DND-41 (cell line): ENCODE results near the gene MKNK1.

Experiments
- ATAC-seq: fragments of 200-7000 bp; cut with Tn5 transposase; 3 replicates; pipeline ENCODE4 v1.9.1; 2021; ENCODE audit warnings: low read depth; ENCODE audit not compliant: insufficient read depth
- DNase-seq: peaks from one replicate; pipeline ENCODE4 v3.0.0-alpha.2; 2020
- H2AFZ ChIP-seq: 2 replicates; pipeline ENCODE4 v1.6.0; 2012; ENCODE audit warnings: low read depth, low read length
- H3K27ac ChIP-seq: 2 replicates; pipeline ENCODE4 v1.5.1; 2012; ENCODE audit warnings: low read length, inconsistent platforms
- H3K27me3 ChIP-seq: fragments of 200-600 bp; sonication (generic); 2 replicates; pipeline ENCODE4 v1.6.0; 2012; ENCODE audit warnings: low read length, mild to moderate bottlenecking, inconsistent platforms; ENCODE audit not compliant: insufficient read depth, poor library complexity
- H3K36me3 ChIP-seq: 2 replicates; pipeline ENCODE4 v1.5.1; 2012; ENCODE audit warnings: low read length, inconsistent platforms; ENCODE audit not compliant: insufficient read depth
- H3K4me1 ChIP-seq: 2 replicates; pipeline ENCODE4 v1.5.1; 2012; ENCODE audit warnings: mild to moderate bottlenecking, low read length; ENCODE audit not compliant: insufficient read depth
- H3K4me2 ChIP-seq: 2 replicates; pipeline ENCODE4 v1.6.0; 2012; ENCODE audit warnings: mild to moderate bottlenecking, moderate library complexity, low read length, inconsistent platforms; ENCODE audit not compliant: insufficient read depth
- H3K4me3 ChIP-seq, 2 experiments: fragments of 200-600 bp in 1 of 2; shearing (Covaris generic) in 1 of 2; 2 replicates each; pipeline ENCODE4 v1.5.1; 2012 to 2016; ENCODE audit warnings: inconsistent platforms in 2 of 2, low read length in 2 of 2, mild to moderate bottlenecking in 2 of 2, low read depth in 1 of 2, moderate library complexity in 1 of 2
- H3K79me2 ChIP-seq: 2 replicates; pipeline ENCODE4 v1.6.0; 2012; ENCODE audit warnings: low read length, inconsistent platforms; ENCODE audit not compliant: insufficient read depth
- H3K9ac ChIP-seq: 2 replicates; pipeline ENCODE4 v1.6.0; 2012; ENCODE audit warnings: low read depth, mild to moderate bottlenecking, inconsistent platforms, low read length, moderate library complexity
- H3K9me3 ChIP-seq: 2 replicates; pipeline ENCODE4 v1.5.1; 2012; ENCODE audit warnings: low read length, moderate library complexity, mild to moderate bottlenecking, inconsistent platforms; ENCODE audit not compliant: insufficient read depth, severe bottlenecking
- H4K20me1 ChIP-seq: 2 replicates; pipeline ENCODE4 v1.6.0; 2012; ENCODE audit warnings: low read length; ENCODE audit not compliant: insufficient read depth
- EZH2 ChIP-seq: IDR thresholded peaks from 3 replicates; pipeline ENCODE4 v1.6.1; 2012; ENCODE audit warnings: borderline replicate concordance, low read depth, mild to moderate bottlenecking, moderate library complexity, low read length, inconsistent platforms; ENCODE audit not compliant: severe bottlenecking
- TF ChIP-seq, protein P1 (sequence below): IDR thresholded peaks from 2 replicates; pipeline ENCODE4 v1.5.1; 2012; ENCODE audit warnings: borderline replicate concordance, low read length, moderate library complexity, mild to moderate bottlenecking; ENCODE audit not compliant: poor library complexity, severe bottlenecking; ENCODE audit errors: extremely low read depth

Gene MKNK1

DNA sequence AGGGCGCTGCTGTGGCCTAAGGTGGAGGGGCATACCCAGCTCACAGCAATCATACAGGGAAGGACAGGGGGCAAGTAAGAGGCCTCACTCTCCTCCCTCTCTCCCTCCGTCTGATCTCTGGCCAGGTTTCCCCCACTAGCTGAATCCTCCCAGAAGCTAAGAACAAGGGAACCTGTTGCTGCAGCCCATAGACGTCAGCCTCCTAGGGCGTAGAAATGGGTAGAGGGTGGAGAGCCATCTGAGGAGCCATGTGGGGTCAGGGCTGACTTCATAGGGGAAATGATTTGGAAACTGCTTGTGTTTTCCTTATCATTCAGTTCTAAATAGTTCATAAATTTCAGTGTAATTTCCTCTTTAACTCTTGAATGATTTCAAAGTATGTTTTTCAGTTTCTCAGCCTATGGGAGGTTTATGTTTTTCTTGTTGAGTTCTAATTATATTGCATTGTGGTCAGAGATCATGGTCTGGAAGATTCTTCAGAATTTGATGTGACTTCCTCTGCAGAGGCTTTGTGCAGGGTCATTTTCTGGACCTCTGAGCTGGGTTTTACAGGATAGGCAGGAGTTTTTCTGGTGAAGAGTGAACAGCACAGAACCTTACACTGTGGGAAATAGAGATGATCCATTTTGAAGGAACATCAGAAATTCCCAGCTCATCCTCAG is 14.8 kb upstream of the MKNK1 start:
- no peaks in the 10 kb centered on the region for H3K36me3 ChIP-seq
- H3K4me2 ChIP-seq, result no peak overlapping the region
- H3K27me3 ChIP-seq, result peaks cover 4% of the 10 kb centered on the region
- no peak for DNase-seq
- no peak overlapping the region for H3K27ac ChIP-seq
- H3K9me3 ChIP-seq, result no peaks in the 10 kb centered on the region
- H3K4me1 ChIP-seq, result peaks cover 20% of the 10 kb centered on the region
- no peak for ATAC-seq
- no peaks in the 10 kb centered on the region for H3K79me2 ChIP-seq
- H3K9ac ChIP-seq, result no peak overlapping the region
- H4K20me1 ChIP-seq, result no peaks in the 10 kb centered on the region
- H3K4me3 ChIP-seq, result no peak overlapping the region
- TF ChIP-seq, protein P1, sequence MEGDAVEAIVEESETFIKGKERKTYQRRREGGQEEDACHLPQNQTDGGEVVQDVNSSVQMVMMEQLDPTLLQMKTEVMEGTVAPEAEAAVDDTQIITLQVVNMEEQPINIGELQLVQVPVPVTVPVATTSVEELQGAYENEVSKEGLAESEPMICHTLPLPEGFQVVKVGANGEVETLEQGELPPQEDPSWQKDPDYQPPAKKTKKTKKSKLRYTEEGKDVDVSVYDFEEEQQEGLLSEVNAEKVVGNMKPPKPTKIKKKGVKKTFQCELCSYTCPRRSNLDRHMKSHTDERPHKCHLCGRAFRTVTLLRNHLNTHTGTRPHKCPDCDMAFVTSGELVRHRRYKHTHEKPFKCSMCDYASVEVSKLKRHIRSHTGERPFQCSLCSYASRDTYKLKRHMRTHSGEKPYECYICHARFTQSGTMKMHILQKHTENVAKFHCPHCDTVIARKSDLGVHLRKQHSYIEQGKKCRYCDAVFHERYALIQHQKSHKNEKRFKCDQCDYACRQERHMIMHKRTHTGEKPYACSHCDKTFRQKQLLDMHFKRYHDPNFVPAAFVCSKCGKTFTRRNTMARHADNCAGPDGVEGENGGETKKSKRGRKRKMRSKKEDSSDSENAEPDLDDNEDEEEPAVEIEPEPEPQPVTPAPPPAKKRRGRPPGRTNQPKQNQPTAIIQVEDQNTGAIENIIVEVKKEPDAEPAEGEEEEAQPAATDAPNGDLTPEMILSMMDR, result no peak
- no peak for TF ChIP-seq EZH2
- H2AFZ ChIP-seq, result no peak overlapping the region

- DNase-seq (no peak), ATAC-seq (no peak)
- Histone ChIP-seq H4K20me1 (no peaks in the 10 kb centered on the region), H3K27me3 (peaks cover 4% of the 10 kb centered on the region), H3K9me3 (no peaks in the 10 kb centered on the region), H3K9ac (no peak overlapping the region), H3K27ac (no peak overlapping the region), H3K36me3 (no peaks in the 10 kb centered on the region), H3K79me2 (no peaks in the 10 kb centered on the region), H3K4me1 (peaks cover 20% of the 10 kb centered on the region), H3K4me3 (no peak overlapping the region), H3K4me2 (no peak overlapping the region), H2AFZ (no peak overlapping the region)
- TF ChIP-seq, protein P1, result no peak
- TF ChIP-seq EZH2, result no peak
Observed at GRCh38 chr1:46617833-46618232, 13.8 kb upstream of the MKNK1 start.

DNA sequence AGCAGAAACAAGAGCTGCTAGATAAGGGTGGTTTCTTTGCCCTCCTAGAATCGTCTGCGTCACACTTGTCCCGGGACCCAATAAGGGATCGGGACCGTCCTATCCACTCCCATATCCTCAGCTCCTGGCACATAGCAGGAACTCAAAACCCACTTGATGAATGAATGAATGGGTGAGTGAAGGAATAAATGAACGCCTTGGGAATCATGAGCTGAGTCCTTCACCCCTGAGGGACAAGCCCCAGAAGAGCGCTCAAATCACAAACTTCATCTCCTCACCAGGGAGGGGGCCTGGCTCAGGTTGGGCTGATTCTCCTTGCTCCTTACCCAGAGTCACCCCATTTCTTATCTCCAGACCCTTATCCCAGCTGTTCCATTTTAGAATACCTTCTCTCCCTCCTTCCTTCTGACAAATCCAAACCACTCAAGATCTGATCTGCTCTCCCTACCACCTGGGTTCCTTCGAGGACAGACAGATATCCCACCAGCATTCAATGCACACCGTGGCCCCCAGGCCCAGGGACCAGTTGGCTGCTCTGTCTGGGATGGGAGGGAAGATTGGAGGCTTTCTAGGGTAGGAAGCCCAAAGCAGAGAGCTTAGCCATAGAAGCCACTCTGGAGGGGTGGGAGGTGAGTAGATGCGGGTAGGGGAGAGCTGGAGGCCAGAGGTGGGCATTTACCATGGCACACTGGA is 13.2 kb upstream of the MKNK1 start:
- H3K9ac ChIP-seq, result peak overlapping the region; percentile 65
- H3K4me1 ChIP-seq, result peaks cover 20% of the 10 kb centered on the region

More for the DNA sequence above, 13.2 kb upstream of the MKNK1 start:
- no peak for ATAC-seq
- H3K79me2 ChIP-seq, result no peaks in the 10 kb centered on the region
- H3K36me3 ChIP-seq, result no peaks in the 10 kb centered on the region
- no peaks in the 10 kb centered on the region for H3K9me3 ChIP-seq
- peak overlapping the region; percentile 92 for H2AFZ ChIP-seq
- no peak for DNase-seq
- no peak overlapping the region for H3K27ac ChIP-seq
- H3K4me2 ChIP-seq, result peak overlapping the region; percentile 96
- TF ChIP-seq, protein P1, result no peak
- no peak for TF ChIP-seq EZH2
- peaks cover 4% of the 10 kb centered on the region for H3K27me3 ChIP-seq
- H4K20me1 ChIP-seq, result no peaks in the 10 kb centered on the region
- H3K4me3 ChIP-seq, result peak overlapping the region; percentile 47 to 78; a peak in 3 of 4 replicates
